Endodermal cell (in vitro differentiated cells): ENCODE results near the gene LIPM. TPM values are rescaled to one million over a fixed set of nuclear protein-coding genes. Genes with fewer than 3 reads are reported as not detected.

Experiments
- DNase-seq: peaks from one replicate; pipeline ENCODE4 v3.0.0-alpha.2; 2017
- H3K27ac ChIP-seq: 2 replicates; pipeline ENCODE4 v1.5.1; 2013; ENCODE audit warnings: mild to moderate bottlenecking, low read depth, low read length, moderate library complexity
- H3K27me3 ChIP-seq: 2 replicates; pipeline ENCODE4 v1.6.1; 2013; ENCODE audit warnings: mild to moderate bottlenecking, low read length, moderate library complexity; ENCODE audit not compliant: insufficient read depth, control insufficient read depth, poor library complexity, severe bottlenecking
- H3K36me3 ChIP-seq: 2 replicates; pipeline ENCODE4 v1.7.0; 2013; ENCODE audit warnings: mild to moderate bottlenecking, low read length, moderate library complexity; ENCODE audit not compliant: control insufficient read depth, insufficient read depth
- H3K4me1 ChIP-seq: one replicate; pipeline ENCODE4 v1.7.0; 2013; ENCODE audit warnings: low read length; ENCODE audit not compliant: control insufficient read depth, insufficient read depth
- H3K4me3 ChIP-seq: 2 replicates; pipeline ENCODE4 v1.5.1; 2013; ENCODE audit warnings: mild to moderate bottlenecking, low read length, moderate library complexity
- H3K9ac ChIP-seq: 2 replicates; pipeline ENCODE4 v1.6.1; 2013; ENCODE audit warnings: mild to moderate bottlenecking, low read length, moderate library complexity; ENCODE audit not compliant: poor library complexity, severe bottlenecking; ENCODE audit errors: extremely low read depth
- H3K9me3 ChIP-seq: 2 replicates; pipeline ENCODE4 v1.6.1; 2013; ENCODE audit warnings: mild to moderate bottlenecking, low read length, moderate library complexity; ENCODE audit not compliant: control insufficient read depth
- H3K27ac Mint-ChIP-seq: 2 replicates; pipeline ENCODE4 v1.8.0; 2020; ENCODE audit warnings: mixed read lengths
- H3K27me3 Mint-ChIP-seq: 2 replicates; pipeline ENCODE4 v1.8.0; 2021; ENCODE audit warnings: mild to moderate bottlenecking, mixed read lengths; ENCODE audit not compliant: insufficient read depth
- H3K36me3 Mint-ChIP-seq: 2 replicates; pipeline ENCODE4 v1.8.0; 2020; ENCODE audit warnings: low read depth, mixed read lengths
- H3K4me1 Mint-ChIP-seq: 2 replicates; pipeline ENCODE4 v1.8.0; 2020; ENCODE audit warnings: mixed read lengths
- H3K4me3 Mint-ChIP-seq: 2 replicates; pipeline ENCODE4 v1.8.0; 2020; ENCODE audit warnings: mild to moderate bottlenecking, moderate library complexity, mixed read lengths
- H3K9me3 Mint-ChIP-seq: 2 replicates; pipeline ENCODE4 v1.8.0; 2020; ENCODE audit warnings: mild to moderate bottlenecking, mixed read lengths
- CTCF ChIP-seq: fragments of 200-600 bp; sonication (generic); conservative IDR thresholded peaks from 2 replicates; pipeline ENCODE4 v1.5.0; 2021; ENCODE audit warnings: antibody characterized with exemption, mild to moderate bottlenecking
- whole genome bisulfite sequencing, 2 experiments: methylation state at CpG; one replicate each; pipeline versions ENCODE4 v1.1.5 to v1.1.7; 2013; ENCODE audit warnings: missing lambda C conversion rate in 2 of 2, mixed read lengths in 1 of 2; ENCODE audit not compliant: insufficient coverage in 1 of 2, insufficient read length in 1 of 2; 5-methylcytosine and 5-hydroxymethylcytosine counted together
- total RNA-seq, 2 donors: library from RNA; stranded (reverse); fragmentation: NEBNext Ultra II Directional in 1 of 2; extraction: Animal tissue kit (Norgen Biotek cat#: 25700) in 1 of 2; gene quantifications; 2 replicates in 1 of 2; 3 replicates in 1 of 2; pipeline ENCODE4 v1.2.1, GENCODE V29; 2021

The LIPM gene
- total RNA-seq, 2 donors from 2014 or later, result not detected

- no peak for TF ChIP-seq CTCF
- Histone ChIP-seq H3K27ac (no peak overlapping the region), H3K9me3 (no peaks in the 10 kb centered on the region), H3K4me1 (no peaks in the 10 kb centered on the region), H3K9ac (no peak overlapping the region), H3K27me3 (no peaks in the 10 kb centered on the region), H3K4me3 (no peak overlapping the region), H3K36me3 (no peaks in the 10 kb centered on the region)
- Mint-ChIP-seq H3K27me3 (no peaks in the 10 kb centered on the region), H3K4me1 (no peaks in the 10 kb centered on the region), H3K27ac (no peak overlapping the region), H3K9me3 (no peaks in the 10 kb centered on the region), H3K36me3 (no peaks in the 10 kb centered on the region), H3K4me3 (no peak overlapping the region)
- DNase-seq, result no peak
These were observed 13.6 kb upstream of the LIPM start for GRCh38 chr10:88788924-88789323.

- no peaks in the 10 kb centered on the region for H3K27me3 Mint-ChIP-seq
- no peak overlapping the region for H3K27ac Mint-ChIP-seq
- H3K9ac ChIP-seq, result no peak overlapping the region
- peak; percentile 83 for DNase-seq
- H3K36me3 ChIP-seq, result no peaks in the 10 kb centered on the region
- no peaks in the 10 kb centered on the region for H3K27me3 ChIP-seq
- no peak overlapping the region for H3K4me3 Mint-ChIP-seq
- no peaks in the 10 kb centered on the region for H3K36me3 Mint-ChIP-seq
- no peaks in the 10 kb centered on the region for H3K9me3 Mint-ChIP-seq
- no peaks in the 10 kb centered on the region for H3K9me3 ChIP-seq
- no peaks in the 10 kb centered on the region for H3K4me1 ChIP-seq
- no peaks in the 10 kb centered on the region for H3K4me1 Mint-ChIP-seq
- 50 to 100% methylated on average over 1 to 2 of the region's 2 CpGs for WGBS, 2 experiments
- no peak overlapping the region for H3K27ac ChIP-seq
- no peak overlapping the region for H3K4me3 ChIP-seq
- peak; percentile 88 for TF ChIP-seq CTCF
These were observed 10.6 kb upstream of the LIPM start for GRCh38 chr10:88791924-88792323.

- H3K27me3 ChIP-seq, result no peaks in the 10 kb centered on the region
- no peak for TF ChIP-seq CTCF
- Mint-ChIP-seq H3K4me3 (no peak overlapping the region), H3K4me1 (no peaks in the 10 kb centered on the region), H3K9me3 (no peaks in the 10 kb centered on the region), H3K27ac (no peak overlapping the region), H3K36me3 (no peaks in the 10 kb centered on the region), H3K27me3 (peaks cover 5% of the 10 kb centered on the region)
- WGBS, 2 experiments, result 90 to 95% methylated on average over 2 to 4 of the region's 4 CpGs
- H3K4me1 ChIP-seq, result no peaks in the 10 kb centered on the region
- no peak overlapping the region for H3K27ac ChIP-seq
- no peak for DNase-seq
- H3K9ac ChIP-seq, result no peak overlapping the region
- H3K9me3 ChIP-seq, result no peaks in the 10 kb centered on the region
- no peaks in the 10 kb centered on the region for H3K36me3 ChIP-seq
- H3K4me3 ChIP-seq, result no peak overlapping the region
These were observed 9.9 kb upstream of the LIPM start for GRCh38 chr10:88792661-88793060.
